Esophagus mucosa (tissue), 1 donor: ENCODE results near the gene MSX2. TPM values are rescaled to one million over a fixed set of nuclear protein-coding genes. Genes with fewer than 3 reads are reported as not detected.
"Not testable (repeated sequence)": the region's sequence is repeated elsewhere in the genome, so short reads cannot be mapped to it uniquely, and the experiment has no call there.

ENCODE experiments used
- ATAC-seq: fragments of 200-7000 bp; cut with Tn5 transposase; one replicate; pipeline ENCODE4 v1.9.1; 2020
- total RNA-seq: library from RNA; stranded (reverse); gene quantifications from one replicate; pipeline ENCODE4 v1.2.4, GENCODE V29; 2023
- donor health status: DM: yes; HTN: yes; CAD: no.

The MSX2 gene
- total RNA-seq, 1 donor from 2014 or later = 1.3 TPM

- no peak for ATAC-seq
These were observed 9.5 kb downstream of the MSX2 start for GRCh38 chr5:174733836-174734235.

GRCh38 chr5:174734571-174735497 is 10.5 kb downstream of the MSX2 start:
- no peak for ATAC-seq

- ATAC-seq = peak; percentile 69
These were observed 11.3 kb downstream of the MSX2 start for GRCh38 chr5:174735498-174736330.

- ATAC-seq = no peak
These were observed 11.9 kb downstream of the MSX2 start for GRCh38 chr5:174736331-174736721.

GRCh38 chr5:174736777-174737176 is 12.4 kb downstream of the MSX2 start:
- ATAC-seq = no peak

GRCh38 chr5:174737330-174737729 is 12.9 kb downstream of the MSX2 start:
- no peak for ATAC-seq

GRCh38 chr5:174741352-174741751 is 17.0 kb downstream of the MSX2 start:
- ATAC-seq = no peak

- ATAC-seq = no peak
These were observed 20.5 kb downstream of the MSX2 start for GRCh38 chr5:174744896-174745295.

GRCh38 chr5:174745590-174746103 is 21.3 kb downstream of the MSX2 start:
- ATAC-seq = no peak

GRCh38 chr5:174750711-174751110 is 26.3 kb downstream of the MSX2 start:
- peak; percentile 27 for ATAC-seq

- no peak for ATAC-seq
These were observed 27.0 kb downstream of the MSX2 start for GRCh38 chr5:174751154-174752000.

GRCh38 chr5:174752121-174752520 is 27.7 kb downstream of the MSX2 start:
- ATAC-seq = peak; percentile 90

- ATAC-seq = no peak
These were observed 30.7 kb downstream of the MSX2 start for GRCh38 chr5:174755106-174755505.

GRCh38 chr5:174759091-174759490 is 34.7 kb downstream of the MSX2 start:
- no peak for ATAC-seq

- ATAC-seq = no peak
These were observed 36.3 kb downstream of the MSX2 start for GRCh38 chr5:174760721-174761120.

GRCh38 chr5:174761341-174761740 is 37.0 kb downstream of the MSX2 start:
- not testable (repeated sequence) for ATAC-seq

- no peak for ATAC-seq
These were observed 39.9 kb downstream of the MSX2 start for GRCh38 chr5:174764309-174764708.

- no peak for ATAC-seq
These were observed 41.2 kb downstream of the MSX2 start for GRCh38 chr5:174765540-174765939.

- no peak for ATAC-seq
These were observed 43.3 kb downstream of the MSX2 start for GRCh38 chr5:174767670-174768069.

- no peak for ATAC-seq
These were observed 44.6 kb downstream of the MSX2 start for GRCh38 chr5:174769005-174769404.

- no peak for ATAC-seq
These were observed 49.0 kb downstream of the MSX2 start for GRCh38 chr5:174773371-174773770.

- no peak for ATAC-seq
These were observed 50.7 kb downstream of the MSX2 start for GRCh38 chr5:174775081-174775480.
